GM12878 (cell line): Measurements from ENCODE around the gene MKX. TPM values are rescaled to one million over a fixed set of nuclear protein-coding genes. Genes with fewer than 3 reads are reported as not detected.

Source experiments
- ATAC-seq: fragments of 200-7000 bp; cut with Tn5 transposase; 3 replicates; pipeline ENCODE4 v1.9.1; 2020; ENCODE audit warnings: mild to moderate bottlenecking, moderate library complexity
- BruUV-seq: library from RNA; stranded (reverse); fragments of 400-500 nt; replicated peaks from 2 replicates; lab custom pipeline; 2021; lab: Mats Ljungman, UMichigan
- CTCF ChIA-PET: fragments of 300-600 bp; sonication (Branson Sonifier 250); formaldehyde crosslinking; extraction: SDS; loops from one replicate; lab custom pipeline; 2021; ENCODE audit warnings: inconsistent platforms; lab: Yijun Ruan, JAX
- POLR2A ChIA-PET: fragments of 350-600 bp; formaldehyde crosslinking; extraction: SDS; loops from one replicate; lab custom pipeline; 2021; ENCODE audit warnings: inconsistent platforms; lab: Charles Lee
- RAD21 ChIA-PET: fragments of 300-600 bp; sonication (Branson Sonifier 250); formaldehyde crosslinking; loops from one replicate; lab custom pipeline; 2023; ENCODE audit warnings: antibody characterized with exemption; ENCODE audit not compliant: unreplicated experiment; lab: Charles Lee
- SMC1A ChIA-PET: fragments of 300-600 bp; sonication (Branson Sonifier 250); formaldehyde crosslinking; loops from one replicate; lab custom pipeline; 2023; ENCODE audit not compliant: unreplicated experiment, uncharacterized antibody; lab: Charles Lee
- DNase-seq: peaks from one replicate; pipeline ENCODE4 v3.0.0-alpha.2; 2011; ENCODE audit warnings: low read depth, low spot score
- FAIRE-seq: peaks from 3 replicates; lab custom pipeline; 2011; peaks lifted over from hg19 to GRCh38; lab: Jason Lieb, UNC
- H2AFZ ChIP-seq: 2 replicates; pipeline ENCODE4 v1.6.0; 2011; ENCODE audit warnings: low read depth, low read length, control low read depth; ENCODE audit not compliant: control insufficient read depth
- H3K27ac ChIP-seq: 2 replicates; pipeline ENCODE4 v1.5.1; 2011; ENCODE audit warnings: control low read depth; ENCODE audit not compliant: control insufficient read depth, insufficient read depth
- H3K27me3 ChIP-seq, 2 experiments: replicated peaks in 1 of 2; 2 replicates each; pipeline versions ENCODE4 v1.6.0 to v1.6.1; 2011; ENCODE audit warnings: low read length in 1 of 2; ENCODE audit not compliant: control insufficient read depth in 2 of 2, insufficient read depth in 2 of 2
- H3K36me3 ChIP-seq, 2 experiments: 2 replicates each; pipeline ENCODE4 v1.5.1; 2011; ENCODE audit warnings: low read length in 1 of 2; ENCODE audit not compliant: control insufficient read depth in 2 of 2, insufficient read depth in 2 of 2
- H3K4me1 ChIP-seq: 2 replicates; pipeline ENCODE4 v1.6.1; 2011; ENCODE audit warnings: mild to moderate bottlenecking, low read length, moderate library complexity, mixed read lengths; ENCODE audit not compliant: control insufficient read depth, insufficient read depth
- H3K4me2 ChIP-seq: 2 replicates; pipeline ENCODE4 v1.6.0; 2011; ENCODE audit warnings: control low read depth; ENCODE audit not compliant: control insufficient read depth, insufficient read depth
- H3K4me3 ChIP-seq: fragments of 200-600 bp; sonication (generic); 2 replicates; pipeline ENCODE4 v1.5.1; 2016
- H3K79me2 ChIP-seq: 2 replicates; pipeline ENCODE4 v1.6.0; 2011; ENCODE audit warnings: low read length; ENCODE audit not compliant: control insufficient read depth, insufficient read depth
- H3K9ac ChIP-seq: 2 replicates; pipeline ENCODE4 v1.8.0; 2011; ENCODE audit warnings: low read length, control low read depth, mixed read lengths; ENCODE audit not compliant: control insufficient read depth, insufficient read depth
- H3K9me3 ChIP-seq: replicated peaks from 3 replicates; pipeline ENCODE4 v1.5.1; 2011; ENCODE audit warnings: mild to moderate bottlenecking, low read length; ENCODE audit not compliant: control insufficient read depth, insufficient read depth
- H4K20me1 ChIP-seq: 2 replicates; pipeline ENCODE4 v1.6.0; 2011; ENCODE audit not compliant: control insufficient read depth, insufficient read depth
- CBX3 ChIP-seq: fragments of 200-600 bp; sonication (generic); IDR thresholded peaks from 2 replicates; pipeline ENCODE4 v1.6.1; 2016; ENCODE audit warnings: low read depth, borderline replicate concordance
- DPF2 ChIP-seq: fragments of 450-650 bp; IDR thresholded peaks from 2 replicates; pipeline ENCODE4 v1.6.1; 2017; ENCODE audit warnings: mild to moderate bottlenecking
- IKZF2 ChIP-seq, 2 experiments: fragments of 450-650 bp; IDR thresholded peaks; 2 replicates each; pipeline ENCODE4 v1.6.1; 2017; ENCODE audit warnings: mild to moderate bottlenecking in 2 of 2, moderate library complexity in 2 of 2
- KLF5 ChIP-seq: fragments of 450-650 bp; IDR thresholded peaks from 2 replicates; pipeline ENCODE4 v1.6.1; 2014; ENCODE audit warnings: mild to moderate bottlenecking; ENCODE audit not compliant: partially characterized antibody
- LARP7 ChIP-seq: fragments of 450-650 bp; IDR thresholded peaks from 2 replicates; pipeline ENCODE4 v1.6.1; 2017; ENCODE audit warnings: mild to moderate bottlenecking
- NFYB ChIP-seq: IDR thresholded peaks from 2 replicates; pipeline ENCODE4 v1.6.1; 2011; ENCODE audit warnings: low read depth, mild to moderate bottlenecking, low read length, improper control_type of control experiment, moderate library complexity; ENCODE audit not compliant: insufficient read depth
- PML ChIP-seq: IDR thresholded peaks from 2 replicates; pipeline ENCODE4 v1.6.1; 2012; ENCODE audit warnings: low read length, inconsistent platforms
- POU2F2 ChIP-seq: IDR thresholded peaks from 3 replicates; pipeline ENCODE4 v1.6.1; 2011; ENCODE audit warnings: low read depth, mild to moderate bottlenecking, low read length, borderline replicate concordance
- REST ChIP-seq: IDR thresholded peaks from 2 replicates; pipeline ENCODE4 v1.6.1; 2012; ENCODE audit warnings: mild to moderate bottlenecking, low read depth, low read length
- RUNX3 ChIP-seq: IDR thresholded peaks from 2 replicates; pipeline ENCODE4 v1.6.1; 2012; ENCODE audit warnings: low read length, inconsistent platforms
- TCF12 ChIP-seq: IDR thresholded peaks from 2 replicates; pipeline ENCODE4 v1.6.1; 2011; ENCODE audit warnings: low read depth, mild to moderate bottlenecking, low read length
- TCF7 ChIP-seq: IDR thresholded peaks from 2 replicates; pipeline ENCODE4 v1.6.1; 2014; ENCODE audit warnings: antibody characterized with exemption, borderline replicate concordance
- ZNF384 ChIP-seq: IDR thresholded peaks from 2 replicates; pipeline ENCODE4 v1.6.1; 2012; ENCODE audit warnings: low read depth, mild to moderate bottlenecking, low read length, improper control_type of control experiment, borderline replicate concordance
- WGBS: methylation state at CpG from one replicate; pipeline ENCODE4 v1.1.6; 2016; ENCODE audit warnings: low lambda C conversion rate; ENCODE audit not compliant: insufficient replicate concordance, insufficient coverage; ENCODE audit errors: missing lambda C conversion rate; 5-methylcytosine and 5-hydroxymethylcytosine counted together
- in situ Hi-C: fragments of 300-500 bp; cut with MboI; formaldehyde crosslinking; loops from 9 replicates; pipeline ENCODE4 v1.14.3; 2018; ENCODE audit warnings: mixed read lengths
- intact Hi-C: fragments of 100-400 bp; cut with micrococcal nuclease; formaldehyde crosslinking; loops from one replicate; pipeline ENCODE4 v1.14.2; 2022; ENCODE audit not compliant: unreplicated experiment
- polyA plus RNA-seq, 11 experiments: library from polyadenylated mRNA; depleted of rRNA in 4 of 11; unstranded in 6 of 11; stranded (reverse) in 5 of 11; fragments of >200 nt; fragmentation: Nextera tagmentation in 4 of 11; fragmentation: Illumina TruSeq in 1 of 11; extraction: Ambion mirVana in 4 of 11; extraction: Trizol in 1 of 11; gene quantifications; 1 replicate in 1 of 11; 2 replicates in 10 of 11; pipeline versions ENCODE4 v1.2.1 to v1.2.3, GENCODE V29; 2011 to 2016; ENCODE audit warnings: inconsistent platforms in 2 of 11, missing spikeins in 2 of 11, low read depth in 1 of 11
- total RNA-seq, 4 experiments: library from RNA; depleted of rRNA in 3 of 4; stranded (reverse); fragments of >200 nt in 3 of 4; fragmentation: Illumina TruSeq in 1 of 4; extraction: Trizol in 1 of 4; gene quantifications; 2 replicates each; pipeline versions ENCODE4 v1.2.1 to v1.2.3, GENCODE V29; 2013 to 2021

MKX gene
- total and polyA plus RNA-seq, 10 of the 15 experiments (the other 5 are each of a cell fraction or from before 2014, with no cell fraction given) = not detected

GRCh38 chr10:27692663-27693062, 53.0 kb downstream of the MKX start:
- no peak for ATAC-seq
- DNase-seq = no peak
- no peaks in the 10 kb centered on the region for H3K9me3 ChIP-seq
- 6% methylated on average over 3 of the region's 3 CpGs for WGBS
- no TSS peak for BruUV-seq
- no peak overlapping the region for H3K4me3 ChIP-seq
- RAD21 ChIA-PET = no interaction called here
- no peak overlapping the region for H3K9ac ChIP-seq
- H3K27me3 ChIP-seq = no peaks in the 10 kb centered on the region
- CTCF ChIA-PET = interaction anchor here (0.6 to 1.4 kb wide), 2 partner anchors 12 to 27 kb away, joined by 3 to 4 read pairs; no protein-coding TSS in a partner anchor
- H3K79me2 ChIP-seq = no peaks in the 10 kb centered on the region
- H3K27ac ChIP-seq = no peak overlapping the region
- H3K36me3 ChIP-seq = no peaks in the 10 kb centered on the region
- SMC1A ChIA-PET = no interaction called here
- H3K4me2 ChIP-seq = no peak overlapping the region
- TF ChIP-seq RUNX3 (no peak), LARP7 (no peak), KLF5 (no peak), REST (no peak), IKZF2 (IDR thresholded peaks at IDR 0.05) (no peak), POU2F2 (no peak), DPF2 (no peak), ZNF384 (no peak), TCF7 (no peak), CBX3 (no peak), TCF12 (no peak), PML (no peak), NFYB (no peak)
- no peak for FAIRE-seq
- H2AFZ ChIP-seq = no peak overlapping the region
- no peaks in the 10 kb centered on the region for H3K4me1 ChIP-seq
- H4K20me1 ChIP-seq = no peaks in the 10 kb centered on the region
- in situ Hi-C loops = no loop called here
- intact Hi-C loops = no loop called here
- POLR2A ChIA-PET = no interaction called here
